MM.1S (cell line): Measurements from ENCODE around the gene TMCO6.

Source experiments
- CTCF ChIP-seq: fragments of 300-600 bp; sonication (generic); IDR thresholded peaks from 2 replicates; pipeline ENCODE4 v1.5.1; 2016; ENCODE audit warnings: antibody characterized with exemption, low read length, mixed read lengths
- EZH2 ChIP-seq: fragments of 300-600 bp; sonication (generic); optimal IDR thresholded peaks from 2 replicates; pipeline ENCODE3; 2017; ENCODE audit warnings: low read depth, mild to moderate bottlenecking, antibody characterized with exemption, low read length, mixed read lengths
- EZH2phosphoT487 ChIP-seq: fragments of 300-600 bp; sonication (generic); IDR thresholded peaks from 2 replicates; pipeline ENCODE4 v1.6.1; 2018; ENCODE audit warnings: antibody characterized with exemption, low read length

GRCh38 chr5:140658870-140659269 is 19.6 kb downstream of the TMCO6 start:
- TF ChIP-seq CTCF (no peak), EZH2 (no peak), EZH2phosphoT487 (no peak)
